ENCODE data around the gene DOK5. TPM values are rescaled to one million over a fixed set of nuclear protein-coding genes. Genes with fewer than 3 reads are reported as not detected.

Gene DOK5
- total and polyA plus RNA-seq, 7 donors = 7.4 to 25.5 (median 13.3) TPM

- intact Hi-C loops (cut with DNase I) = loop anchor here in 1 of 2 donors (10.0 kb wide), 1 partner anchor 1564 kb away; the partner anchor contains the start of gene MC3R
- TF ChIP-seq, protein P1, sequence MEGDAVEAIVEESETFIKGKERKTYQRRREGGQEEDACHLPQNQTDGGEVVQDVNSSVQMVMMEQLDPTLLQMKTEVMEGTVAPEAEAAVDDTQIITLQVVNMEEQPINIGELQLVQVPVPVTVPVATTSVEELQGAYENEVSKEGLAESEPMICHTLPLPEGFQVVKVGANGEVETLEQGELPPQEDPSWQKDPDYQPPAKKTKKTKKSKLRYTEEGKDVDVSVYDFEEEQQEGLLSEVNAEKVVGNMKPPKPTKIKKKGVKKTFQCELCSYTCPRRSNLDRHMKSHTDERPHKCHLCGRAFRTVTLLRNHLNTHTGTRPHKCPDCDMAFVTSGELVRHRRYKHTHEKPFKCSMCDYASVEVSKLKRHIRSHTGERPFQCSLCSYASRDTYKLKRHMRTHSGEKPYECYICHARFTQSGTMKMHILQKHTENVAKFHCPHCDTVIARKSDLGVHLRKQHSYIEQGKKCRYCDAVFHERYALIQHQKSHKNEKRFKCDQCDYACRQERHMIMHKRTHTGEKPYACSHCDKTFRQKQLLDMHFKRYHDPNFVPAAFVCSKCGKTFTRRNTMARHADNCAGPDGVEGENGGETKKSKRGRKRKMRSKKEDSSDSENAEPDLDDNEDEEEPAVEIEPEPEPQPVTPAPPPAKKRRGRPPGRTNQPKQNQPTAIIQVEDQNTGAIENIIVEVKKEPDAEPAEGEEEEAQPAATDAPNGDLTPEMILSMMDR (IDR thresholded peaks at IDR 0.05) = no peak
- Histone ChIP-seq H3K4me3 (no peak overlapping the region), H3K27me3 (ENCODE audit: insufficient read depth in 3 of 3, low read length in 2 of 3) (peaks cover 2 to 30% (median 9%) of the 10 kb centered on the region in 3 donors), H3K4me1 (no peaks in the 10 kb centered on the region), H3K36me3 (ENCODE audit: insufficient read depth in 1 of 2, low read depth in 1 of 2) (no peaks in the 10 kb centered on the region), H3K9me3 (no peaks in the 10 kb centered on the region), H3K27ac (no peak overlapping the region)
- 27 to 34% (median 28%) methylated on average over 5 of the region's 5 CpGs for WGBS, 3 donors
- ATAC-seq (no peak), DNase-seq (no peak)
Observed at GRCh38 chr20:54680439-54680838, 205.0 kb downstream of the DOK5 start.

- 14 to 16% (median 14%) methylated on average over 14 of the region's 14 CpGs for WGBS, 3 donors
- TF ChIP-seq, protein P1 (IDR thresholded peaks at IDR 0.05) = peak; percentile 53
- Histone ChIP-seq H3K27ac (no peak overlapping the region), H3K9me3 (no peaks in the 10 kb centered on the region), H3K36me3 (ENCODE audit: insufficient read depth in 1 of 2, low read depth in 1 of 2) (no peaks in the 10 kb centered on the region), H3K4me3 (no peak overlapping the region), H3K4me1 (no peaks in the 10 kb centered on the region), H3K27me3 (ENCODE audit: insufficient read depth in 3 of 3, low read length in 2 of 3) (peaks cover 2 to 31% (median 9%) of the 10 kb centered on the region in 3 donors)
- DNase-seq (no peak), ATAC-seq (no peak)
- intact Hi-C loops (cut with DNase I) = loop anchor here in 1 of 2 donors (10.0 kb wide), 1 partner anchor 1564 kb away; the partner anchor contains the start of gene MC3R
Observed at GRCh38 chr20:54680872-54681619, 205.7 kb downstream of the DOK5 start.

- H3K27ac ChIP-seq = no peak overlapping the region
- ATAC-seq = no peak
- DNase-seq = no peak
- no peaks in the 10 kb centered on the region for H3K4me1 ChIP-seq
- TF ChIP-seq, protein P1 (IDR thresholded peaks at IDR 0.05) = no peak
- no peaks in the 10 kb centered on the region for H3K9me3 ChIP-seq
- no peak overlapping the region for H3K4me3 ChIP-seq
- intact Hi-C loops (cut with DNase I) = loop anchor here in 1 of 2 donors (10.0 kb wide), 1 partner anchor 1563 kb away; the partner anchor contains the start of gene MC3R
- no peaks in the 10 kb centered on the region for H3K36me3 ChIP-seq (ENCODE audit: insufficient read depth in 1 of 2, low read depth in 1 of 2)
- H3K27me3 ChIP-seq (ENCODE audit: insufficient read depth in 3 of 3, low read length in 2 of 3) = peaks cover 2 to 31% (median 9%) of the 10 kb centered on the region in 3 donors
- 30 to 34% (median 33%) methylated on average over 6 of the region's 6 CpGs for WGBS, 3 donors
Observed at GRCh38 chr20:54681869-54682268, 206.5 kb downstream of the DOK5 start.

- no peak overlapping the region for H3K27ac ChIP-seq
- intact Hi-C loops (cut with DNase I) = loop anchor here in 1 of 2 donors (10.0 kb wide), 1 partner anchor 1556 kb away; the partner anchor contains the start of gene MC3R
Observed at GRCh38 chr20:54688476-54688875, 213.1 kb downstream of the DOK5 start.

More at GRCh38 chr20:54688476-54688875, 213.1 kb downstream of the DOK5 start:
- H3K4me1 ChIP-seq = no peaks in the 10 kb centered on the region
- H3K9me3 ChIP-seq = no peaks in the 10 kb centered on the region
- H3K4me3 ChIP-seq = no peak overlapping the region
- DNase-seq = no peak
- WGBS, 3 donors = 66 to 82% (median 81%) methylated on average over 1 of the region's 1 CpG
- H3K36me3 ChIP-seq (ENCODE audit: insufficient read depth in 1 of 2, low read depth in 1 of 2) = no peaks in the 10 kb centered on the region
- ATAC-seq = no peak
- peaks cover 0 to 14% (median 2%) of the 10 kb centered on the region in 3 donors for H3K27me3 ChIP-seq (ENCODE audit: insufficient read depth in 3 of 3, low read length in 2 of 3)
- TF ChIP-seq, protein P1 (IDR thresholded peaks at IDR 0.05) = no peak
